ENCODE measurements around the gene C1orf74.

DNA sequence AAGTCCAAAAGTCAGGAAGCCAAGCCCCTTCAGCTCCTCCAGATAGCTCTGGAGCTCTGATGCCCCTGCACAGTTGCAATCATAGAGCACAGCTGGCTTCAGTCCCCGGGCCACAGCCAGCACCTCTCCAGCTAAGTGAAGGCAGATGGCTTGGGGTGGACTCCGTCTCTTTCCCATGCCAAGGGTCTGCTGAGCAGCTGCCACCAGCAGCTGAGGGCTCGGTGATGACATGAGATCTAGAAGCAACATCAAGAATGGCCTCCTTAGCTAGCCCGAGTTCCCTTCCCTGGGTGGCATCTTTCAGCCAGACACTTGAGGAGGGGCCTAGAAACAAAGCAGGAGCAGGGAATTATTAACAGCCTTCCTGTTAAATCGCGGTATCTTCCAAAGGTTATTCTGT is 973 bp downstream of the C1orf74 start:
- TF ChIP-seq, protein P1, sequence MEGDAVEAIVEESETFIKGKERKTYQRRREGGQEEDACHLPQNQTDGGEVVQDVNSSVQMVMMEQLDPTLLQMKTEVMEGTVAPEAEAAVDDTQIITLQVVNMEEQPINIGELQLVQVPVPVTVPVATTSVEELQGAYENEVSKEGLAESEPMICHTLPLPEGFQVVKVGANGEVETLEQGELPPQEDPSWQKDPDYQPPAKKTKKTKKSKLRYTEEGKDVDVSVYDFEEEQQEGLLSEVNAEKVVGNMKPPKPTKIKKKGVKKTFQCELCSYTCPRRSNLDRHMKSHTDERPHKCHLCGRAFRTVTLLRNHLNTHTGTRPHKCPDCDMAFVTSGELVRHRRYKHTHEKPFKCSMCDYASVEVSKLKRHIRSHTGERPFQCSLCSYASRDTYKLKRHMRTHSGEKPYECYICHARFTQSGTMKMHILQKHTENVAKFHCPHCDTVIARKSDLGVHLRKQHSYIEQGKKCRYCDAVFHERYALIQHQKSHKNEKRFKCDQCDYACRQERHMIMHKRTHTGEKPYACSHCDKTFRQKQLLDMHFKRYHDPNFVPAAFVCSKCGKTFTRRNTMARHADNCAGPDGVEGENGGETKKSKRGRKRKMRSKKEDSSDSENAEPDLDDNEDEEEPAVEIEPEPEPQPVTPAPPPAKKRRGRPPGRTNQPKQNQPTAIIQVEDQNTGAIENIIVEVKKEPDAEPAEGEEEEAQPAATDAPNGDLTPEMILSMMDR (conservative IDR thresholded peaks at IDR 0.05; ENCODE audit: low read length), result no peak
- TF ChIP-seq EZH2phosphoT487 (IDR thresholded peaks at IDR 0.05; ENCODE audit: borderline replicate concordance), result no peak

Data from Loucy (cell line).